C4-2B (cell line): ENCODE measurements around the gene SLC35G1.

Experiments
- ZFX ChIP-seq: fragments of 450-650 bp; IDR thresholded peaks from 2 replicates; pipeline ENCODE4 v1.6.1; 2017
- TF ChIP-seq, protein P1 (sequence below): fragments of 450-650 bp; conservative IDR thresholded peaks from 2 replicates; pipeline ENCODE4 v1.5.1; 2017; ENCODE audit warnings: mild to moderate bottlenecking

DNA sequence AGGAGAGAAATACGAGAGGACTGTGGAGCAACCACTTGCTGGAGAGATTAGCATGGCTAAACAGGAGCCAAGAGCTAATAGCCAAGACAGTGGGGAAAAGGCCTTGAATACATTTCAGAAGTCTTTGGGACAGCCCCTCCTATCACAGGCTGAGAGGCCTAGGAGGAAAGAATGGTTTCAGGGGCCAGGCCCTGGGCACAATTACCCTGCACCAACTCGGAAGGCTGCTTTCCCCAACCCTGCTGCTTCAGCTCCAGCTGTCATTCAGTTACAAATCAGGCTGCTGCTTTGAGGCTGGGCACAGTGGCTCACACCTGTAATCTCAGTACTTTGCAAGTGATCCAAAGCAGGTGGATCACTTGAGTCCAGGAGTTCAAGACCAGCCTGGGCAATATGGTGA is 32.0 kb upstream of the SLC35G1 start:
- TF ChIP-seq, protein P1, sequence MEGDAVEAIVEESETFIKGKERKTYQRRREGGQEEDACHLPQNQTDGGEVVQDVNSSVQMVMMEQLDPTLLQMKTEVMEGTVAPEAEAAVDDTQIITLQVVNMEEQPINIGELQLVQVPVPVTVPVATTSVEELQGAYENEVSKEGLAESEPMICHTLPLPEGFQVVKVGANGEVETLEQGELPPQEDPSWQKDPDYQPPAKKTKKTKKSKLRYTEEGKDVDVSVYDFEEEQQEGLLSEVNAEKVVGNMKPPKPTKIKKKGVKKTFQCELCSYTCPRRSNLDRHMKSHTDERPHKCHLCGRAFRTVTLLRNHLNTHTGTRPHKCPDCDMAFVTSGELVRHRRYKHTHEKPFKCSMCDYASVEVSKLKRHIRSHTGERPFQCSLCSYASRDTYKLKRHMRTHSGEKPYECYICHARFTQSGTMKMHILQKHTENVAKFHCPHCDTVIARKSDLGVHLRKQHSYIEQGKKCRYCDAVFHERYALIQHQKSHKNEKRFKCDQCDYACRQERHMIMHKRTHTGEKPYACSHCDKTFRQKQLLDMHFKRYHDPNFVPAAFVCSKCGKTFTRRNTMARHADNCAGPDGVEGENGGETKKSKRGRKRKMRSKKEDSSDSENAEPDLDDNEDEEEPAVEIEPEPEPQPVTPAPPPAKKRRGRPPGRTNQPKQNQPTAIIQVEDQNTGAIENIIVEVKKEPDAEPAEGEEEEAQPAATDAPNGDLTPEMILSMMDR = no peak
- no peak for TF ChIP-seq ZFX
